Endothelial cell of umbilical vein (primary cell): ENCODE data around the gene SLC14A1. TPM values are rescaled to one million over a fixed set of nuclear protein-coding genes. Genes with fewer than 3 reads are reported as not detected.

ENCODE experiments used
- BruUV-seq: library from RNA; stranded (reverse); fragments of 400-500 nt; replicated peaks from 2 replicates; lab custom pipeline; 2021; lab: Mats Ljungman, UMichigan
- CTCF ChIA-PET: fragments of 300-600, 350-600 bp; sonication (Branson Sonifier 250); formaldehyde crosslinking; loops from one replicate; lab custom pipeline; 2021; ENCODE audit warnings: antibody characterized with exemption, inconsistent platforms; lab: Charles Lee
- POLR2A ChIA-PET: fragments of 300-600, 350-600 bp; sonication (Branson Sonifier 250); formaldehyde crosslinking; loops from one replicate; lab custom pipeline; 2021; ENCODE audit warnings: antibody characterized with exemption, inconsistent platforms; lab: Charles Lee
- DNase-seq: peaks from one replicate; pipeline ENCODE4 v3.0.0-alpha.2; 2011; ENCODE audit warnings: low read depth, low spot score
- FAIRE-seq: peaks from 2 replicates; lab custom pipeline; 2011; peaks lifted over from hg19 to GRCh38; lab: Jason Lieb, UNC
- H2AFZ ChIP-seq: 2 replicates; pipeline ENCODE4 v1.6.0; 2012; ENCODE audit warnings: low read depth, low read length, control low read depth, inconsistent platforms
- H3K27ac ChIP-seq: 2 replicates; pipeline ENCODE4 v1.5.1; 2011; ENCODE audit warnings: low read depth, mild to moderate bottlenecking, control low read depth, low read length, moderate library complexity; ENCODE audit not compliant: insufficient read depth
- H3K27me3 ChIP-seq, 2 experiments: 2 replicates each; pipeline versions ENCODE4 v1.6.0 to v1.6.1; 2011; ENCODE audit warnings: low read length in 2 of 2, mixed read lengths in 1 of 2; ENCODE audit not compliant: control insufficient read depth in 2 of 2, insufficient read depth in 2 of 2
- H3K36me3 ChIP-seq, 2 experiments: 2 replicates in 1 of 2; 3 replicates in 1 of 2; pipeline ENCODE4 v1.5.1; 2011; ENCODE audit warnings: low read length in 2 of 2, mild to moderate bottlenecking in 1 of 2, moderate library complexity in 1 of 2; ENCODE audit not compliant: control insufficient read depth in 2 of 2, insufficient read depth in 2 of 2; ENCODE audit errors: extremely low read depth in 1 of 2
- H3K4me1 ChIP-seq: 3 replicates; pipeline ENCODE4 v1.5.1; 2011; ENCODE audit warnings: mild to moderate bottlenecking, low read length; ENCODE audit not compliant: control insufficient read depth, insufficient read depth; ENCODE audit errors: extremely low read depth
- H3K4me2 ChIP-seq: 2 replicates; pipeline ENCODE4 v1.6.1; 2011; ENCODE audit warnings: low read length, control low read depth, mixed read lengths; ENCODE audit not compliant: insufficient read depth
- H3K4me3 ChIP-seq, 3 experiments: fragments of 200-600 bp in 1 of 3; sonication (generic), shearing (Covaris generic) in 1 of 3; replicated peaks in 1 of 3; 2 replicates each; pipeline ENCODE4 v1.5.1; 2011 to 2016; ENCODE audit warnings: control low read depth in 3 of 3, low read length in 3 of 3, mild to moderate bottlenecking in 2 of 3, inconsistent platforms in 1 of 3, low read depth in 1 of 3, moderate library complexity in 1 of 3; ENCODE audit not compliant: insufficient read depth in 1 of 3
- H3K79me2 ChIP-seq: 2 replicates; pipeline ENCODE4 v1.6.0; 2012; ENCODE audit warnings: low read length, inconsistent platforms; ENCODE audit not compliant: control insufficient read depth, insufficient read depth
- H3K9ac ChIP-seq: replicated peaks from 2 replicates; pipeline ENCODE3; 2011; ENCODE audit warnings: low read length, control low read depth; ENCODE audit not compliant: insufficient read depth; ENCODE audit errors: extremely low read depth
- H3K9me1 ChIP-seq: replicated peaks from 3 replicates; pipeline ENCODE4 v1.6.0; 2011; ENCODE audit warnings: mild to moderate bottlenecking, low read length; ENCODE audit not compliant: control insufficient read depth, insufficient read depth; ENCODE audit errors: extremely low read depth
- H3K9me3 ChIP-seq: replicated peaks from 2 replicates; pipeline ENCODE4 v1.5.1; 2012; ENCODE audit warnings: low read length, inconsistent platforms; ENCODE audit not compliant: control insufficient read depth, insufficient read depth
- H4K20me1 ChIP-seq: replicated peaks from 2 replicates; pipeline ENCODE3; 2011; ENCODE audit warnings: mild to moderate bottlenecking, low read length; ENCODE audit not compliant: control insufficient read depth, insufficient read depth; ENCODE audit errors: extremely low read depth
- CTCF ChIP-seq, 2 donors: IDR thresholded peaks; 1 replicate in 1 of 2; 2 replicates in 1 of 2; pipeline ENCODE4 v1.5.1; 2011; ENCODE audit warnings: low read length in 2 of 2, mild to moderate bottlenecking in 2 of 2, moderate library complexity in 2 of 2, control low read depth in 1 of 2, inconsistent platforms in 1 of 2, low read depth in 1 of 2; ENCODE audit not compliant: insufficient read depth in 1 of 2; ENCODE audit errors: extremely low read depth in 1 of 2
- EZH2 ChIP-seq: IDR thresholded peaks from 2 replicates; pipeline ENCODE4 v1.6.1; 2012; ENCODE audit warnings: borderline replicate concordance, low read depth, mild to moderate bottlenecking, moderate library complexity, low read length, inconsistent platforms; ENCODE audit not compliant: severe bottlenecking
- FOS ChIP-seq: IDR thresholded peaks from 2 replicates; pipeline ENCODE4 v1.6.1; 2011; ENCODE audit warnings: mild to moderate bottlenecking, low read length, moderate library complexity, borderline replicate concordance; ENCODE audit not compliant: insufficient read depth
- GATA2 ChIP-seq: IDR thresholded peaks from 2 replicates; pipeline ENCODE4 v1.7.0; 2011; ENCODE audit warnings: low read depth, mild to moderate bottlenecking, moderate library complexity, mixed read lengths, low read length; ENCODE audit not compliant: insufficient read length, insufficient read depth
- JUN ChIP-seq: IDR thresholded peaks from 2 replicates; pipeline ENCODE4 v1.6.1; 2011; ENCODE audit warnings: borderline replicate concordance, low read depth; ENCODE audit not compliant: insufficient read length, insufficient read depth
- MAX ChIP-seq: IDR thresholded peaks from 2 replicates; pipeline ENCODE4 v1.6.1; 2011; ENCODE audit not compliant: insufficient read depth, insufficient read length
- MYC ChIP-seq: IDR thresholded peaks from one replicate; pipeline ENCODE4 v1.6.1; 2011; ENCODE audit warnings: mild to moderate bottlenecking, low read depth, low read length
- POLR2A ChIP-seq: IDR thresholded peaks from 2 replicates; pipeline ENCODE4 v1.6.1; 2012; ENCODE audit warnings: low read depth, mild to moderate bottlenecking, control low read depth, low read length
- POLR2AphosphoS5 ChIP-seq: IDR thresholded peaks from 2 replicates; pipeline ENCODE4 v1.6.1; 2012; ENCODE audit warnings: low read depth, mild to moderate bottlenecking, control low read depth, low read length, moderate library complexity; ENCODE audit not compliant: insufficient read depth
- dilution Hi-C: fragments of 300-500 bp; cut with MboI; formaldehyde crosslinking; loops from one replicate; pipeline ENCODE4 v1.15.0; 2019; ENCODE audit warnings: low sequenced_read_pairs; ENCODE audit not compliant: extremely low pct_ligation_motif_present
- intact Hi-C: fragments of 100-400 bp; cut with micrococcal nuclease; formaldehyde crosslinking; loops from one replicate; pipeline ENCODE4 v1.10.0; 2022
- polyA plus RNA-seq, 4 experiments: library from polyadenylated mRNA; depleted of rRNA in 3 of 4; stranded (reverse) in 3 of 4; unstranded in 1 of 4; fragments of >200 nt; gene quantifications; 2 replicates each; pipeline versions ENCODE4 v1.2.1 to v1.2.3, GENCODE V29; 2011 to 2012; ENCODE audit warnings: missing spikeins in 1 of 4
- total RNA-seq: library from RNA; stranded (reverse); gene quantifications from 2 replicates; pipeline ENCODE4 v1.2.3, GENCODE V29; 2021

SLC14A1 gene
- total and polyA plus RNA-seq, 2 donors (not counting 3 experiments of a cell fraction or from before 2014, with no cell fraction given) = not detected

GRCh38 chr18:45682181-45682580 is 41.8 kb upstream of the SLC14A1 start:
- Histone ChIP-seq H4K20me1 (no peaks in the 10 kb centered on the region), H3K79me2 (no peaks in the 10 kb centered on the region), H3K9ac (no peak overlapping the region), H3K36me3 (no peaks in the 10 kb centered on the region), H3K9me3 (no peaks in the 10 kb centered on the region), H3K4me1 (no peaks in the 10 kb centered on the region), H3K27me3 (peaks cover 3 to 12% of the 10 kb centered on the region in 2 experiments), H3K4me2 (no peak overlapping the region), H3K27ac (no peak overlapping the region), H2AFZ (no peak overlapping the region), H3K4me3 (no peak overlapping the region), H3K9me1 (no peaks in the 10 kb centered on the region)
- intact Hi-C loops = no loop called here
- no peak for TF ChIP-seq POLR2AphosphoS5
- ChIA-PET CTCF (interaction anchor here (2.5 kb wide), 1 partner anchor 198 kb away, joined by 9 read pairs; no protein-coding TSS in a partner anchor), POLR2A (no interaction called here)
- DNase-seq = no peak
- dilution Hi-C loops = no loop called here
- FAIRE-seq = no peak
- no TSS peak for BruUV-seq

GRCh38 chr18:45684341-45685115 is 39.5 kb upstream of the SLC14A1 start:
- H3K27ac ChIP-seq = no peak overlapping the region
- no peaks in the 10 kb centered on the region for H3K36me3 ChIP-seq
- H3K79me2 ChIP-seq = no peaks in the 10 kb centered on the region
- no peak overlapping the region for H3K4me2 ChIP-seq
- H3K27me3 ChIP-seq = peaks cover 3 to 9% of the 10 kb centered on the region in 2 experiments
- no peak overlapping the region for H2AFZ ChIP-seq
- no peaks in the 10 kb centered on the region for H3K9me3 ChIP-seq
- DNase-seq (no peak), FAIRE-seq (no peak)
- BruUV-seq = no TSS peak
- no peaks in the 10 kb centered on the region for H4K20me1 ChIP-seq
- ChIA-PET CTCF (interaction anchor here (1.0 to 1.7 kb wide), 4 partner anchors 38 to 242 kb away, joined by 3 to 5 read pairs (median 4); no protein-coding TSS in a partner anchor), POLR2A (no interaction called here)
- H3K9ac ChIP-seq = no peak overlapping the region
- dilution Hi-C loops = no loop called here
- no peak overlapping the region for H3K4me3 ChIP-seq
- intact Hi-C loops = no loop called here
- H3K9me1 ChIP-seq = no peaks in the 10 kb centered on the region
- no peaks in the 10 kb centered on the region for H3K4me1 ChIP-seq
- TF ChIP-seq JUN (no peak), CTCF (IDR thresholded peaks at IDR 0.05; ENCODE audit: extremely low read depth in 1 of 2, insufficient read depth in 1 of 2, low read depth in 1 of 2, low read length in 2 of 2) (no peak), POLR2AphosphoS5 (no peak), MAX (no peak), POLR2A (no peak), FOS (no peak), EZH2 (no peak), GATA2 (no peak), MYC (no peak)
